Measurements from ENCODE around the gene LHX2. TPM values are rescaled to one million over a fixed set of nuclear protein-coding genes. Genes with fewer than 3 reads are reported as not detected.

LHX2 gene
- polyA plus RNA-seq, 1 experiment: 0.13 TPM

DNA sequence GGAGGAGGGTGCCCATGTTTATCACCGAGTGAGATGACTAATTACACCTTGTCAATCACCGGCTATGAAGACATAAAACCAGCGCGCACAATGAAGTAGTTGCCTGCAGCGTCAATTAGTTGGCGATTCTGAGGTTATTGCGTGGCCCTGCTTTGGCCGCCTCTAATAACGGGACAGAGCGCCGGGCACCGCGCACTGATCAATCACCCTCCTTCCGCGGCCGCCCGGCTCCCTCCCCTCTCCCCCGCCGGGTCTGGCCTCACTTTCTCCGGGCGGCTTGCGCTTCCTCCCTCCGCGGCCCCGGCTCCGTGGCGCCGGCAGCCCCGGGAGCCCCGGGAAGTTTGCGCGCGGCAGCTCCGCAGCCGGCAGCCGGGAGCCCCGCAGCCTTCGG is 3.3 kb upstream of the LHX2 start:
- ChIA-PET POLR2A (no interaction called here), CTCF (no interaction called here)
- H3K36me3 ChIP-seq (ENCODE audit: control insufficient read depth, insufficient read depth, low read length): no peaks in the 10 kb centered on the region
- H3K4me3 ChIP-seq (ENCODE audit: low read depth, low read length): no peak overlapping the region
- peaks cover 68% of the 10 kb centered on the region for H3K27me3 ChIP-seq (ENCODE audit: control insufficient read depth, insufficient read depth, low read length)
- TF ChIP-seq, protein P1, sequence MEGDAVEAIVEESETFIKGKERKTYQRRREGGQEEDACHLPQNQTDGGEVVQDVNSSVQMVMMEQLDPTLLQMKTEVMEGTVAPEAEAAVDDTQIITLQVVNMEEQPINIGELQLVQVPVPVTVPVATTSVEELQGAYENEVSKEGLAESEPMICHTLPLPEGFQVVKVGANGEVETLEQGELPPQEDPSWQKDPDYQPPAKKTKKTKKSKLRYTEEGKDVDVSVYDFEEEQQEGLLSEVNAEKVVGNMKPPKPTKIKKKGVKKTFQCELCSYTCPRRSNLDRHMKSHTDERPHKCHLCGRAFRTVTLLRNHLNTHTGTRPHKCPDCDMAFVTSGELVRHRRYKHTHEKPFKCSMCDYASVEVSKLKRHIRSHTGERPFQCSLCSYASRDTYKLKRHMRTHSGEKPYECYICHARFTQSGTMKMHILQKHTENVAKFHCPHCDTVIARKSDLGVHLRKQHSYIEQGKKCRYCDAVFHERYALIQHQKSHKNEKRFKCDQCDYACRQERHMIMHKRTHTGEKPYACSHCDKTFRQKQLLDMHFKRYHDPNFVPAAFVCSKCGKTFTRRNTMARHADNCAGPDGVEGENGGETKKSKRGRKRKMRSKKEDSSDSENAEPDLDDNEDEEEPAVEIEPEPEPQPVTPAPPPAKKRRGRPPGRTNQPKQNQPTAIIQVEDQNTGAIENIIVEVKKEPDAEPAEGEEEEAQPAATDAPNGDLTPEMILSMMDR (IDR thresholded peaks at IDR 0.05; ENCODE audit: insufficient read depth, low read depth, low read length): no peak
- DNase-seq (ENCODE audit: low read depth): no peak

DNA sequence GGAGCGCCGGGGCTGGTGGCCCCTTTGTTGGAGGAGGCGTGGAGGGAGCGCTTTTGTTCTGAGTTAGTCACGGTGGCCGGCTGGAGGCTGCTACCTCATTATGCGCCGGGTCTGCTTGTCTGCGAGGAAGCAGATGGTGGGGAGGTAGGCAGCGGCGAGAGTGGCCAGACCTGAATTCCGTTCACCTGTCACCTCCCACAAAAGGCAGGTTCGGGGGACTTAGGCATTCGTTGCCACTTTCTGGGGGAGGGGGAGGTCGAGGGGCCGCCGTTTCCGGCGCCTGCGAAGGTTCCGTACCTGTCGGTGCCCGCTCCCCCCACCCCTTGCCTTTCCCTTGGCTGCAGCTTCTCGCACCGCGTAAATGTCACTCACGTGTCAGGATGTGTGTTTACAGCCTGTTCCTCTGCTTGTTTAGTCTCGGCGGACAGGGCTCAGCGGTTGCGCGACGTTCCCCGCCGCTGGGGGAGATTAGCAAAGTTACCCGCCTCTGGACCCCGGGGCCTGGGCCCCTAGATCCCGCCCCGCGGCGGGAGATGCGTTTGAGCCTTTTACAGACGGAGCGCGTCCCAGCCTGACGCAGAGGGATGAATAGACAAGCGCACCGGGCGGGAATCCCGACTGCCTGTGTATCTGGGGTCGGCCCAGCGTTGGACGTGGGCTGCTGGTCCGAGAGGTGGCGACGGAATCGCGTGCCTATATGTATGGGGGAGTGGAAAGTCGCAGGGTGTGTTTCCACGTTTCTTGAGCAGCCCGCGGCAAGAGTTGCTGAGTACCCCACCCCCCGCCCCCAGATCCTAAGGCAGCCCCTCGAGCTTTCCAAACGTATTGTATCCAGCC is 2.7 kb upstream of the LHX2 start:
- Histone ChIP-seq H3K27me3 (ENCODE audit: control insufficient read depth, insufficient read depth, low read length) (peaks cover 70% of the 10 kb centered on the region), H3K36me3 (ENCODE audit: control insufficient read depth, insufficient read depth, low read length) (no peaks in the 10 kb centered on the region), H3K4me3 (ENCODE audit: low read depth, low read length) (no peak overlapping the region)
- POLR2A ChIA-PET: no interaction called here
- CTCF ChIA-PET: no interaction called here
- TF ChIP-seq, protein P1 (IDR thresholded peaks at IDR 0.05; ENCODE audit: insufficient read depth, low read depth, low read length): no peak
- no peak for DNase-seq (ENCODE audit: low read depth)

DNA sequence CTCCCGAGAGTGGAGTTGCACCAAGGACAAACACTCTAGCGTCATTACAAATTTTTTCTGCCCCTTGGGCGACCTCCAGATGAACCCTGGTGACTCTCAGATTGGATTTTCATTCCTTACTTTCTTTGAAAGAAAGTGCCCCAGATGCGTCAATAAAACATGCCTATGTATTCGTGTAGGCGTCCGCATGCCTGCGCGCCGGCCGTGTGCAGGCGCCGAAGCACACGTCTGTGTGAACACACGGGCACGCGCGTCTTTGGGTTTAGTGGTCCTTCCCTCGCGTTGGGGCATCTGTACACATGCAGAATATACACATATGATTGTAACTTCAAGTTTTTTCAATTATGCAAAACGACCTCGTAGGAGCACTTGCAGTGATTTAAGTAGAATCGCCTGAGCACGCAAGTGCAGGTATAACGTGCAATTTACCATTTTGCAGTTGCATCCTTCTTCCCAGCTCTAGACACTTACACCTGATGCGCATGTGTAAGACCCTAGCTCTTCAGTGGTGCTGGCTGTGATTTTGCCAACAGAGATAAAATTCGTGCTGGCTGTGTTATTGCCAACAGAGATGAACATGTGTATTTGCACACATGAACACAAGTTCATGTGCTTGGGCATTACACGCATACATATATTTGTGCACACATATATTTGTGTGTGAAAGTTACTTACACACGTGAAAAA is 1.9 kb upstream of the LHX2 start:
- Histone ChIP-seq H3K27me3 (ENCODE audit: control insufficient read depth, insufficient read depth, low read length) (peaks cover 66% of the 10 kb centered on the region), H3K36me3 (ENCODE audit: control insufficient read depth, insufficient read depth, low read length) (no peaks in the 10 kb centered on the region), H3K4me3 (ENCODE audit: low read depth, low read length) (no peak overlapping the region)
- TF ChIP-seq, protein P1 (IDR thresholded peaks at IDR 0.05; ENCODE audit: insufficient read depth, low read depth, low read length): no peak
- ChIA-PET POLR2A (no interaction called here), CTCF (interaction anchor here (1.1 kb wide), 1 partner anchor 31 kb away, joined by 3 read pairs; no protein-coding TSS in a partner anchor)
- no peak for DNase-seq (ENCODE audit: low read depth)

DNA sequence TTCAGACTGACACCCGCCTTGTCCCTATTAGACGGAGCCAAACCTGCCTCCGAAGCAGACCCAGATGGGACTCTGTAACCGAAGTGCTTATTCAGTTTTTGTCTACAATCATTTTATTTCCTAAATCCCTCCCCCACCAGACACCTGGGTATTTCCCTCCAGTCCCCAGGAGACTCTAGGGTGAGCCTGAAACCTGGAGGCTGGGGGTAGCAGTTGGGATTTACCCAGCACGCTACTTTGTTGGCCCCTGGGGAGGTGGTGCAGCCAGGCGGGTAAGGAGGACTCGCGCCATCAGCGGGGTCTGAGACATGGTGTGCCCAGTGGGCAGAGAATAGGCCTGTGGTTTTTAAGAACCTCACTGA is 1.3 kb upstream of the LHX2 start:
- ChIA-PET CTCF (interaction anchor here (1.1 kb wide), 1 partner anchor 31 kb away, joined by 3 read pairs; no protein-coding TSS in a partner anchor), POLR2A (no interaction called here)
- Histone ChIP-seq H3K27me3 (ENCODE audit: control insufficient read depth, insufficient read depth, low read length) (peaks cover 65% of the 10 kb centered on the region), H3K36me3 (ENCODE audit: control insufficient read depth, insufficient read depth, low read length) (no peaks in the 10 kb centered on the region), H3K4me3 (ENCODE audit: low read depth, low read length) (no peak overlapping the region)
- DNase-seq (ENCODE audit: low read depth): no peak
- TF ChIP-seq, protein P1 (IDR thresholded peaks at IDR 0.05; ENCODE audit: insufficient read depth, low read depth, low read length): no peak

DNA sequence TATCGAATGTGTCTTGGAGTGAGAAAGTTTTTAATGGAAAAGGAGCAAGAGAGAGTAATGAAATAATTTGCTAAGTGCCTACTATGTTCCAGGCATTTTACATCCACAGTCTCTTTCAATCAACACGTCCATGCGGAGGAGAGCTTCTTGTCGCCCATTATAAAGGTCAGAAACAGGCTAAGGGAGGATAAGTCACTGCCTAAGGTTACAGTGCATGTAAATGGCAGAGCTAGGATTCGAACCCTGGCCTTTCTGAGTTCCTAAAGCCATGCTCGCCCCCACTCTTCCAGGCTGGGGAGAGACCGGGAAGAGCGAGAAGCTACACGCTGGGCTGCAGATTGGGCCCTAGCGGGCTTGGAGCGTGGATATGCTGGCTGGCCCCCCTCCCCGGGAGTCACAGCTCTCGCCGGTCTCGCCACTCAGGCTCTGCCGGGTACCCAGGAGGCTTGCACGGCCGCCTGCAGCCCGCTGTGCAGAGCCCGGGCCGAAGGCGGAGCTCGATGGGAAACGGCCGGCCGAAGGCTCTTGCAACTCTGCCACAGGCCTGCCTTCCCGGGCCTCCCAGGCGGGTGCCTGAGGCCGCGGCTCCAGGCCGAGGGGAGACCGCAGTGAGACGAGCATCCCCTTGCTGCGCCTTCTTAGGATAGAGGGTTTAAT is 775 bp upstream of the LHX2 start:
- no peaks in the 10 kb centered on the region for H3K36me3 ChIP-seq (ENCODE audit: control insufficient read depth, insufficient read depth, low read length)
- peak overlapping the region; percentile 47 for H3K4me3 ChIP-seq (ENCODE audit: low read depth, low read length)
- TF ChIP-seq, protein P1 (IDR thresholded peaks at IDR 0.05; ENCODE audit: insufficient read depth, low read depth, low read length): no peak
- H3K27me3 ChIP-seq (ENCODE audit: control insufficient read depth, insufficient read depth, low read length): peaks cover 65% of the 10 kb centered on the region
- ChIA-PET POLR2A (interaction anchor here (1.1 kb wide), 1 partner anchor 27 kb away, joined by 5 read pairs; no protein-coding TSS in a partner anchor), CTCF (interaction anchor here (0.8 to 1.3 kb wide), 3 partner anchors 30 to 467 kb away, joined by 3 read pairs; no protein-coding TSS in a partner anchor)
- no peak for DNase-seq (ENCODE audit: low read depth)
